NCI-H2171 treated with DMSO at 0.1 percent for 48 hours (cell line): ENCODE measurements around the gene ATOX1.

ENCODE experiments used
- DNase-seq: peaks from one replicate; lab custom pipeline; 2025; lab: John Stamatoyannopoulos, UW

ATOX1 gene

GRCh38 chr5:151697452-151697851 is 61.0 kb downstream of the ATOX1 start:
- no peak for DNase-seq

DNA sequence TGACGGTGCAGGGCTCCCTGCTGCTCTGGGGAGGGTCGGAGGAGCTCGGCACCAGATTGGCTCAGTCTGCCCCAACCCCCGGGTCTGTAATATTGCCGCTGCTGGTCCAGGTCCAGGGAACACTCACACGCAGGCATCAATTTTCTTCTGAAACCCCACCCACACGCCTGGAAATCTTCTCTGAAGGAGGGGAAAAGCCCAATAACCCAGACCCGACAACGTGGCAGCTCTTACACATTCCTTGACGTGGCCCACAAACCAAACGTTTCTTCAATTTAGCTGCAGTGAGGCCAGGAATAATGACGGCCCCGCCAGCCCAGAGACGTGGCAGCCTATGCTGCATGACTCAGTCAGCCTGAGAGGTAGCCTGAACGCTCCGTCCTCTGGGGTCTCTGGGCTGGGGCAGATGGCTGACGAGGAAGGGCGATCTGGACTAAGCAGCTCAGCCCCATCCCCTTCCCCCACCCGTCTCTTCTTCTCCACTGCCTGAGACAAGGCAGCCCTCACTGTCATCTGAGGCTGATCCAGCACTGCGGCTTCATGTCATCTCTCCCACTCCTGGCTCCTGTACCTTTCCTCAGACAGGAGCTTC is 61.9 kb downstream of the ATOX1 start:
- no peak for DNase-seq

GRCh38 chr5:151695464-151695863 is 63.0 kb downstream of the ATOX1 start:
- no peak for DNase-seq

- no peak for DNase-seq
Observed at GRCh38 chr5:151694035-151694485, 64.4 kb downstream of the ATOX1 start.
